ENCODE results near the gene SH3PXD2B.

Gene SH3PXD2B

GRCh38 chr5:172453206-172453985, 929 bp downstream of the SH3PXD2B start:
- DNase-seq, result peak; percentile 82

DNA sequence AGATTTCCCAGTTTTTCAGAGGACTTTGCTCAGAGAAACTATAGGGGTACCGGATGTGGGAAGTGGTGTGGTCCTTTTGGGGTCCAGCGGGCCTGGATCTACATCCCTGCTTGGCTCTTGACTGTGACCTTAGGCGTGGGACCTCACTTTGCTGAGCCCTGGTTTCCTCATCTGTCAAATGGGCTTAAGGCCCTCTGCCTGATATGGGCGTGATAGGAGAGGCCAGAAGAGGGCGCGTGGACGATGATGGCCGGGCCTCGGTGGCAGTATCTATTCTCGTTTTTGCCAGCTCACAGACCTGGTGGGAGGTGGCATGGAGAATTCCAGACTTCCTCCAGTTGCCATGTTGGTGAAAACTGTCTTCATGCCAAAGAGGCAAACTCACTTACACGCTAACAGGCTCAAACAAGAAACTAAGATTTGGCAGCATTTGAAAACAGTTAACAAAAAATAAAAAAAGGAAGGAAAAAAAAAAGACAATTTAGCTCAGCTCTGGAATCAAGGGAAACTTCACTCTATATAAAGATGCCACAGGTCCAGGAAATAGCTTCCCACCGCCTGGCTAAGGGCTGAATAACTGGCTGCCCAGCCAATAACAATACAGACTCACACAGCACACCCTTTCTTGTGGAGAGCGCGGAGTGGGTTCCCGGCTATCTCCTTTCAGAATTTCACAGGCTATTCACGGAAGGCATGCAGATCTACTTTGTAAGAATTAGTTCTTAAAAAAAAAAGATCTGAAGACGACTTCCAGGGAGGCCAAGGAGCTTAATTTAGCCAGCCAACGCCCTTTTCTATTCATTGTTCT, 1.7 kb downstream of the SH3PXD2B start:
- DNase-seq, result peak; percentile 84

DNA sequence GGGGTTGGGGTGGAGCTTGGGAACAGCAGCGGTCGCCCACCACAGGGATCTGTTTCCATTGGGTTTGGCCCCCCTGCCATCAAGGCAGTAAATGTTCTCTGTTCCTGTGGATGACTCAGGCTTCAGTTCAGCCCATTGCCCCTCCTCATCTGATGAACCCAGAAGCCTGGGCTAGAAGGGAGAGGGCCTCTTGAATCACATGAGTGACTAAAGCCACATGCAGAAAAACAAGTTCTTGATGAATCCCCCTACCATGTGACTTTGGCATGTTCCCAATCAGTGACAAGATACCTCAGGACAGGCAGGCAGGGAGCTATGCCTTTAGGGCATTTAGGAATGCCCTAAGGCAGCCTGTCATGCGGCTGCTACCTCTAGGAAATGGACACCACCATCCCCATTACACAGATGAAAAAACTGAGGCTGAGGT, 2.5 kb downstream of the SH3PXD2B start:
- DNase-seq, result peak; percentile 92

DNA sequence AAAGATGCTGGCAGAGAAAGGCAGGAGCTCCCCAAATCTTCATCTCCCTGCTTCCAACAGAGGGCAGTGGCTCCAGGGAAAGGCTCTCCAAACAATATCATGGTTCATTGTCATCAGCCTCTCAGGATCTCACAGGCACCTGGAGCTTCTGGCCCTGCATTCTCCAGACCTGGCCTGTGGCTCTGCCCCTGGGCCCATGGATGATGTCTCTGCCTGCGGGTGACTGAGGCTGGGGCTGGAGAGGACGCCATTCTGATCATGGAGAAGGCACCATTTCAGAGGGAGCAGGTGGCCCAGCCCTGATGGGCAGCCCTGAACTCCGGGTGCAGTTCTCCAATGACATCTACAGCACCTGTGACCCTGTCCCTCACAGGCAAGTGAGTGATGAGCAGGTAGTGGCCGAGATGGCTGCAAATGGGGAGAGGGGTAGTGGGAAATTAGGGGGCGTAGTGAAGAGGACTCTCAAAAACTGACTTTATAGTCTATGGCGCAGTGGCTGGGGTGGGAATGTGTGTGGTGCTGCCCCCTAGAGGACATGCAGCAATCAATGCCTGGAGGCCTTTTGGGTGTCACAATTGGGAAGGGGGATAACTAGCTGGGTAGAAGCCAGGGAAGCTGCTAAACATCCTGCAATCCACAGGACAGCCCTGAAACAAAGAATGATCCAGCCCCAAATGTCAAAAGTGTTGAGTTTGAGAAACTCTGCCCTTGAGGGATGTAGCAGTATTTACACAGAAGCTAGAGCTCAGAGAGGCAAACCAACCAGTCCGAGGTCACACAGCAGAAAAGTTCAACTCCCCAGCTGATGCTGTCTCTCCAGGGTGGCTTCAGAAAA, 3.2 kb downstream of the SH3PXD2B start:
- peak; percentile 49 for DNase-seq

DNA sequence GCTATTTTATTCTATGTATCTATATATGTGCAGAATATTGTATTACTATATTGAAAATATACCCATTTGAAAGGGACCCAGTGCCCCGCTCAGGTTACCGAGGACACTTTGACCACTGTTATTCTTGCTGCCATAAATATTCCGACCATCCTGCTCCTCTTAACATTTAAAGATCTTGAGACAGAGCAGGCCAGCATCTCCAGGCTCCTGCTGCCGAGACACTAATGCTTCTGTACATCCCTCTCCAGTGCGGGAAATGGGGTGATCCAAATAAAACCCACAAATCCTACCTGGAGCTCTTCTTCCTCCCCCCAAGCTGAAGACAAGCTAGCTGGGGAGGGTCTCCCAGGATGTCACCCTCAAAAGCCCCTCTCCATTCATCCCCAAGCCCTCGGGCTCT, 3.9 kb downstream of the SH3PXD2B start:
- no peak for DNase-seq

DNA sequence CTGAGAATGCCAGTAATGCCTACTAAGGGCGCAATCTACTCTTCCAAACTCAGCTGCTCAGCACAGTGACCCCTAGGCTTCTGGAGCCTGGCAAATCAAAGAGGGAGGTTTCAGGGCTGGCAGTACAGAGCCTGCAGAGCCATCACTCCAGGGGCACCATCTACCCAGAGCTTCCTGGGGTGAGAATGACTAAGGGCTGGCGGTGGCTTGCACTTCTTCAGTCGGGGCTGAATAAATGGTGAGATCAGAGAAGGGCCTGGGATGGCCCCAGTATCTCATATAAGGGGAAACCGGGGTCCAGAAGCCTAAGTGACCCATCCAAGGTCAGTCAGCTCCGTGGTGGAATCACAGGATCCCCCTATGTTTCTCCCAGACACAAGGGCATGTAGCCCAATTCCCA, 5.3 kb downstream of the SH3PXD2B start:
- DNase-seq, result no peak

GRCh38 chr5:172447646-172448365, 6.5 kb downstream of the SH3PXD2B start:
- no peak for DNase-seq

DNA sequence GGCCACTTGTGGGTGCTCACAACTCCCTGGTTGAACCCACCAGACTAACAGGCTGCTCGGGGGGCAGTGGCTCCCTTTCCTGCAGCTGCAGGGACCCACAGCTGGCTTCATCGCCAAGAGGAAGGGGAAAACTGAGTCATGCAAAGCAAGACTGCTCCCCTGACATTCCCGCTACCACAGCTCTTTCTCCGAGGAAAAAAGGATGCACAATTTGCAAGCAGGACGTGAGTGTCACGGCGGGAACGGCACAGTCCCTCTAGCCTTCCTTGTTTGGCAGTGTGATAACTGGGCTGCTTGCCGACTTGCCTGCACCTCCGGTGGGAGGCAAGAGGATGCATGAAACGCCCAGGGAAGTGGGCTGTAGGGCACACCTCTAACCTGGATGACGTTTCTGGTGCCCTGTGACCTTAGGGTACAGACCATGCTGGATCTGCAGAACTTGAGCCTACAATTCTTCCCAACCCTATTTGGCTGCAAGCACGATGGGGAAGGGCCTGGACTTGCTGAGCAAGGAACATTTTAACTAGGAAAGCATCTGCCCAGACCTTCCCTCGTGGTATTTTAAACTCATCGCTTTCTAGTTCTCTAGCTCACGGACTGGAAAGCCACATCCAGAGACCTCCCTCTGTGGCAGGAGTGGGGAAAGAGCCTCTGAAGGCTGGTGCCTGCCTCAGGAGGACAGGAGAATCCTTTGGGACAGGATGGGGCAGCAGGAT, 7.8 kb downstream of the SH3PXD2B start:
- no peak for DNase-seq

DNA sequence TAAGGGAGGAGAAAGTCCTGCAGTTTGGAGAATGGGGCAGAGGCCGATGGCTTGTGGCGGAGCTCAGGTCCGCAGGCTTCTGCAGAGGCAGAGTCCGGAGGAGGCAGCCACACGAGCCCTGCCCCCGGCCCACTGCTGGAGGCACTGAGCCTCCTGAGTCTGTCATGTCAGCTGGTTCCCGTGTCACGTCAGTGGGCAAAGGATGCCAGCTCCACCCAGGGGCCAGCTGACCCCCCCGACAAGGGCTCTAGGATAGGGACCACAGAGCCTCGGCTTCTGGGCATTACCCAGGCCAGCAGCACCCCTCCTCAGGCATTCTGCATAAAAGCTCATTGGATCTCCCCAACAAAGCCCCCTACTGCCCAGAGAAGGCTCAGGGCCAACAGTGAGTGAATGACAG, 8.5 kb downstream of the SH3PXD2B start:
- no peak for DNase-seq

GRCh38 chr5:172444626-172445365, 9.5 kb downstream of the SH3PXD2B start:
- no peak for DNase-seq

DNA sequence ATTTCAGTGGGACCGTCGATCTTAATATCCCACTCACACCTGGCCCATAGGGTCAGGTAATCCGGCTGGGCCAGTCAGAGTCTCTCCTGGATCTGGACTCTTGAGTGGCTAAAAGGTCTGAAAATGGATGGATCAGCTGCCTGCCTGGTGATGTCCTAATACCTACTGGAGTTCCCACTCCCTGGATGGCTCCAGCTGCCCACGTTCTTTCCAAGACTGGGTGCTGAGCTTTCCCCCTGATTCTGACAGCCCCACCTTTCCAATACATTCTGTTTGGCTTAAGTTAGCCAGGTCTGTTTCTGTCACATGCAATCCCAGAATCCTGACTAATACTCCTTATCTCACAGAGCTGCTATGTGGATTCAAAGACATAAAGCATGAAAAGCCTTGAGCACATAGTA, 10.2 kb downstream of the SH3PXD2B start:
- peak; percentile 28 for DNase-seq

- DNase-seq, result peak; percentile 78
These were observed 10.8 kb downstream of the SH3PXD2B start for GRCh38 chr5:172443441-172444109.

- no peak for DNase-seq
These were observed 11.7 kb downstream of the SH3PXD2B start for GRCh38 chr5:172442592-172442991.

DNA sequence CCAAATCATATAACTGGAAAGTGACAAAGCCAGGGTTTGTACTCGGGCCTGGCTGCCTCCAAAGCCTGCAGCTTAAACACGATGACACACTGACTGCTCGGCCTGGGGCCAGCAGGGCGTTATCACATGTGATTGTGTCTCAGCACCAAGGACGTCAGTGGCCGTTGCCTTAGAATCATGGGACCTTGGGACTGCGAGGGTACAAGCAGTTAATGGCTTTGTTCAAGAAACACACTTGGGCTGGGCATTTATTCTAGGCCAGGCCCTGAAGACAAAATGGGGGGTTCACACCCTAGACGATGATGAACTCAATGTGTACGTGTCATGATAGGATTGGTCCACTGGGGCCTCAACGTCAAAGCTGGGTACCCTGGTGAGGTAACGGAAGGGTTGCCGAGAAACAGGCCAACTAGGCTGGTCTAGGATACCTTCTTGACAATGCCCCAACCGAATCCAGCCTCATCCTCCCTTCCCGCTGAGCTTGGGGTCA, 13.0 kb downstream of the SH3PXD2B start:
- DNase-seq, result no peak

GRCh38 chr5:172440486-172440885, 13.8 kb downstream of the SH3PXD2B start:
- DNase-seq, result no peak

DNA sequence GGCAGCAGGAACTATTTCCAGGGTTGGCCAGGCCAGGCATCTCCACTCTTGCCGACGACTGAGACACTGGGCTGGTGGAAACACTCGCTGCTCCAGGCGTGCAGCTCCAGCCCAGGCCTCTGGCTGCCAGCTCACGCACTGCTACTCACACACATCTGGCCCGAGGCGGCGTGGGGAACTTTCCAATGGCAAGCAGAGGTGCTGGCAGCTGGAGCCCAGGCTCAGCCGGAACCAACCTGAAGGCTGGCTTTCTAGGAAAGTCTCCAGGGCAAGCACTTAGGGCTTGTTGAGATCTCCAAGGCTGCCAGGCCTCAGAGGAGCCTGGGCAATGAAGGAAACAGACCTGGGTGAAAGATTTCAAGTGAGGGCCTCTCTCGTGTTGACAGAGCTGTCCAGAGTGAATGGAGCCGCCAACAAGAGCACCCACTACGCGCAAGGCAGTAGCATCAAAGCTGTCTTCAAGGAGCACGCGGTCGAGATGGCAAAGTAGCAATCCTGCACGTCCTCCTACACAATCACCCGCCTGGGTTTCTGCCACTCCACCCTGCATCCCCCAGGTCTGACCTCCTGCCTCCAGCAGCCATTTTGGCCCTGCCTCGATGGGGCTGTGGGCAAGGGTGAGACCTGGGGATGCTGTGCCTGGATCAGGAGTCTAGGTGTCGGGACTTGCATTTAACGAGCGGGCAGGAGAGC, 14.4 kb downstream of the SH3PXD2B start:
- no peak for DNase-seq

DNA sequence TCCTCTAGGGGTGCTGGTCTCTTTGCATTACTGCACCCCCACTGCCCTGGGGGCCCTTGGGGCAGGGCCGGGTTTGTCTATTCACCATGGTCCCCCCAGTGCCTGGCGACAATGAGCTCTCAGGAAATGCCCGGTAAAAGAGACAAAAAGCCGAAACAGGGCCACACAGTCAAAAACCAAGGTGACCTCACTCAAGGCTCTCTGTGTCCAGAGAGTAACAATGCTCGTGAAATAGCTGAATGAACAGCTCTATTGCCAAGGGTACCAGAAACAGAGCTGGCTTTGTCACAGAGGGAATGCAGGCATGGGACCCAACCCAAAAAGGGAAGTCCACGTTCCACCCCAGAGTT, 16.0 kb downstream of the SH3PXD2B start:
- DNase-seq, result no peak

- peak; percentile 92 for DNase-seq
These were observed 16.6 kb downstream of the SH3PXD2B start for GRCh38 chr5:172437445-172438318.

Measured in fibroblast of skin of back (primary cell).